Stomach smooth muscle (tissue), 2 donors: ENCODE measurements around the gene MAP1A.
"Not testable (repeated sequence)": the region's sequence is repeated elsewhere in the genome, so short reads cannot be mapped to it uniquely, and the experiment has no call there.

Experiments
- H3K27ac ChIP-seq: one replicate; pipeline ENCODE4 v1.7.0; 2013; ENCODE audit warnings: mild to moderate bottlenecking, low read length, inconsistent platforms
- H3K27me3 ChIP-seq, 2 donors: one replicate each; pipeline ENCODE4 v1.7.0; 2013; ENCODE audit warnings: low read length in 2 of 2; ENCODE audit not compliant: insufficient read depth in 2 of 2, control insufficient read depth in 1 of 2
- H3K36me3 ChIP-seq, 2 donors: one replicate each; pipeline ENCODE4 v1.7.0; 2013; ENCODE audit warnings: low read length in 2 of 2; ENCODE audit not compliant: control insufficient read depth in 2 of 2, insufficient read depth in 2 of 2
- H3K4me1 ChIP-seq: one replicate; pipeline ENCODE4 v1.7.0; 2013; ENCODE audit warnings: low read length; ENCODE audit not compliant: control insufficient read depth, insufficient read depth
- H3K4me3 ChIP-seq, 2 donors: one replicate each; pipeline ENCODE4 v1.7.0; 2013; ENCODE audit warnings: low read length in 2 of 2
- H3K9ac ChIP-seq, 2 donors: one replicate each; pipeline ENCODE4 v1.7.0; 2013; ENCODE audit warnings: low read length in 2 of 2, mild to moderate bottlenecking in 1 of 2
- H3K9me3 ChIP-seq, 2 donors: one replicate each; pipeline ENCODE4 v1.7.0; 2013; ENCODE audit warnings: low read length in 2 of 2; ENCODE audit not compliant: control insufficient read depth in 2 of 2
- donor health status: healthy.
- donor health status: Pancreatic carcinoma.

Gene MAP1A

GRCh38 chr15:43562753-43563152, 45.3 kb downstream of the MAP1A start:
- H3K27me3 ChIP-seq, H3K4me3 ChIP-seq, H3K36me3 ChIP-seq, H3K9ac ChIP-seq, H3K9me3 ChIP-seq, H3K4me1 ChIP-seq, H3K27ac ChIP-seq: not testable (repeated sequence)

- H3K27me3 ChIP-seq, H3K4me3 ChIP-seq, H3K4me1 ChIP-seq, H3K27ac ChIP-seq, H3K36me3 ChIP-seq, H3K9me3 ChIP-seq, H3K9ac ChIP-seq: not testable (repeated sequence)
Observed at GRCh38 chr15:43563793-43564192, 46.4 kb downstream of the MAP1A start.

- not testable (repeated sequence) for H3K36me3 ChIP-seq, H3K27me3 ChIP-seq, H3K9ac ChIP-seq
Observed at GRCh38 chr15:43566615-43567014, 49.2 kb downstream of the MAP1A start.

GRCh38 chr15:43574607-43575006, 57.2 kb downstream of the MAP1A start:
- not testable (repeated sequence) for H3K9ac ChIP-seq, H3K27me3 ChIP-seq, H3K4me3 ChIP-seq

More at GRCh38 chr15:43566615-43567014, 49.2 kb downstream of the MAP1A start:
- H3K4me1 ChIP-seq, H3K4me3 ChIP-seq, H3K9me3 ChIP-seq, H3K27ac ChIP-seq: not testable (repeated sequence)

More at GRCh38 chr15:43574607-43575006, 57.2 kb downstream of the MAP1A start:
- H3K9me3 ChIP-seq, H3K4me1 ChIP-seq, H3K36me3 ChIP-seq, H3K27ac ChIP-seq: not testable (repeated sequence)
